NCI-H146 (cell line): Measurements from ENCODE around the gene MAGT1.
"Not testable (repeated sequence)": the region's sequence is repeated elsewhere in the genome, so short reads cannot be mapped to it uniquely, and the experiment has no call there.

ENCODE experiments used
- DNase-seq: peaks from one replicate; lab custom pipeline; 2025; lab: John Stamatoyannopoulos, UW

The MAGT1 gene

DNA sequence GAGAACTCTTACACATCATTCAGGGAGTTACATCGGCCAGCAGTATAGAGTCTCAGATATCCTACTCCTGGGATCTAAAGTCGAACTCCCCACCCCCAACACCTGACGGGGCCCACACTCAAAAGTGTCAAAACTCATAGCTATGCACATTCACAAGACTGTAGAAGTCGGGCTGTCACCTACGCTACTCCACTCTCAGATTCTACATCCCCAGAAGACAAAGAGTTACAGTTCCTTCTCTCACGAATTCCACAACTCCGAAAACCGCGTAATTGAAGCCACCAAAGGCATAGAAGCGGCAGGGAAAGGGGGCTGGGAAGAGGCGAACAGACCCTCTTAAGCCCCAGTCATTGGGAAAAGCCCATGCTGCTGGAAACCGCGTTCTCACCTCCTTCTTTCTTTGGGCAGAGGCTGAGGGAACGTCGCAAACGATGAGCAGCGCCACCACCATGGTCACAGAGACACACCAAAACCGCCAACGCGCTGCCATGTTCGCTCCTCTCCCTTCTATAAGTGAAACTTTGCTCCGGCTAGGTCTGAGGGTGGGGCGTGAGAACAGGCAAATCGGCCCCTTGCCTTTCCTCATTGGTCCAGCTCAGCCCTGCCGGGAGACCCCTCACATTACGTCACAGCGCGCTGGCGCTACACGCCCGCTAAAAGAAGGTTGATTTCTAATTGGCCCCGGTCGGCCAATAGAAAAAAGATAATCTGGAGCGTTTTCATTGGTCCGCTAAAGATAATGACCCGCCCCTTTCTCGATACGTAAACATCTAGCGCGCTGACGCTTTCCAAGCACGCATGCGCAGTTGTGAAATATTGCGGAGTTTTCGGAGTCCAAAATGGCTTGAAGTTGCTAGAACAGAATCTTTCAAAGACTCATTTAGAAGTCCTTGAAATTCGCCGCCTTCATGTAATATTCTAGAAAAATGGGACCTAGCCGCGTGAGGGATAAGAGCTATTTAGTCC is at the start of gene MAGT1:
TSS of gene MAGT1 (minus strand) at position 515 of the 966 bp plus-strand sequence. CDS start at position 490, 25 bp downstream.
- peak; percentile 97 for DNase-seq

DNA sequence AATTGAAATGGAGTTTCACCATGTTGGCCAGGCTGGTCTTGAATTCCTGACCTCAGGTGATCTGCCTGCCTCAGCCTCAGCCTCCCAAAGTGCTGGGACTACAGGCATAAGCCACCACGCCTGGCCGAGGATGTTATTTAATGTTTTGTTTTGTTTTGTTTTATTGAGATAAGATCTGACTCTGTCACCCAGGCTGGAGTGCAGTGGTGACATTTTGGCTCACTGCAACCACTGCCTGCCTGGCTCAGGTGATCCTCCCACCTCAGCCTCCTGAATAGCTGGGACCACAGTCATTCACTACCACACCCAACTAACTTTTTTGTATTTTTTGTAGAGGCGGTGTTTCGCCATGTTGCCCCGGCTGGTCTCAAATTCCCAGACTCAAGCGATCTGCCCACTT is 49.8 kb upstream of the MAGT1 start:
- DNase-seq, result not testable (repeated sequence)

DNA sequence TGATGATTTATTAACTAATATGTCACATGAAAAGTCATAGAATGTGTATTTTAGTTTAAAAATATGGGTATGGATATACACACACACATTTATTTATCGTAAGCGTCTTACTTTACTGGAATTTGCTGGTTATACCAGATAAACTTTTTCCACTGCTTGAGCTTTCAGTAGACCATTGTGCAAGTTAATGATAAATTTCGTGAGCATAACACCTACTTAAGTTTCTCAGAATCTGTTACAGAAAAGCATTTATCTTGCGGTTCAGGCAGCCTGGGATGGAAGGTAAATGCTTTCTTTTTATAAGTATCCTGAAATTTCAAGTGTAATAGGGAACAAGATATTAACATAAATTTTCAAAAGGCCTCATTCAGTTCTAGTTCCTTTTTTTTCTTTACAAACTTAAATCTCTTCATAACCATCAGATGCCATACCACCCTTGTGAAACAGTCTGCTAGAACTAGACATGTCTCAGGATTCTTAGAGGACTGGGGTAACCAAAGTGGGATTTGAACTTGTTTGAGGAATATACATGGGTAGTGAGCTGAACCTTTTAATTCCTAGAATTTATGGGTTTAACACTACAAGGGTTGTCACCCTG is 42.9 kb upstream of the MAGT1 start:
- no peak for DNase-seq

DNA sequence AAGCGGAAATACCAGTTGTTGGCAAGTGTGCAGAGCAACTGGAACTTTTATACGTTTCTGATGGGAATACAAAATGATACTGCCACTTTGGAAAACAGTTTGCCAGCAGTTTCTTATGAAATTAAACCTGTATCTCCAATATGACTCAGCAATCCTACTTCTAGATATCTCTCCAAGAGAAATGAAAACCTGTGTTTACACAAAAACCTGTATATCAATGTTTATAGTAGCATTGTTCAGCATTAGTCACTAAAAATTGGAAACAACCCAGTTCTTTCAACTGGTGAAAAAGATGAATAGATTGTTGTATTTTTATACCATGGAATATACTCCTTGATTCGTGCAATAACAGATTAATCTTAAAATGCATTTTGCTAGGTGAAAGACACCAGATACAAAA is 42.1 kb upstream of the MAGT1 start:
- no peak for DNase-seq

DNA sequence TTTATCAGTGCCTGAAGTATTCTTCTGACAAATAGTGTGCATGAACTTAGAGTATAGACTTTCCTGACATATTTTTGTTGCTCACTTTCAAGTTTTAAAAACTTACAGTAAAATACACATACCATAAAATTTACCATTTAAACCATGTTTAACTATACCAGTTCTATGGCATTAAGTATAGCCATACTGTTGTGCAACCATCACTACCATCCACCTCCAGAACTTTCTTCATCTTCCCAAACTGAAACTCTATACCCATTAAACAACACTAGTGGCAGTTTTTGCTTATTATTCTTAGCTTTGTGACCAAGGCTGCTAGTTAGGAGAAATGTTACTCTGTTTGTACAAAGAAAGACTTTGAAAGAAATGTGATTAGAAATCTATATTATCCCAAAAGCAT is 41.1 kb upstream of the MAGT1 start:
- no peak for DNase-seq

DNA sequence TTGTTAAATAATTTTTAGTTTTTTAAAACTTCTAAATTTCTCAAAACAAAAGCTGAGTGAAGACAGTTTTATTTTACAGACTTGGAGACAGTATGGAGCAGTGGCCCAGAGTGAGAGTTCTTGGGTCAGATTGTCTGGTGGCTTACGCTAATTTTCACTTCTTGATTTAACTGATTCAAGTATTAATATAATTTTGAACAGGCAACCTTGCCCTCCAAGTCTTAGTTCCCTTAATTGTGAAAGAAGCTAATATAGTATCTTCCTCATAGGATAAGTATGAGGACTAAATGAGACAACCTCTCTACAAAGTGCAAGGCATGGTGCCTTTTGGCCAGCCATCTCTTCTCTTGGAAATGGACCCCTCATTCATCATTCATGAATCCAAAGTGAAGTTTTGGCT is 40.7 kb upstream of the MAGT1 start:
- DNase-seq, result no peak

DNA sequence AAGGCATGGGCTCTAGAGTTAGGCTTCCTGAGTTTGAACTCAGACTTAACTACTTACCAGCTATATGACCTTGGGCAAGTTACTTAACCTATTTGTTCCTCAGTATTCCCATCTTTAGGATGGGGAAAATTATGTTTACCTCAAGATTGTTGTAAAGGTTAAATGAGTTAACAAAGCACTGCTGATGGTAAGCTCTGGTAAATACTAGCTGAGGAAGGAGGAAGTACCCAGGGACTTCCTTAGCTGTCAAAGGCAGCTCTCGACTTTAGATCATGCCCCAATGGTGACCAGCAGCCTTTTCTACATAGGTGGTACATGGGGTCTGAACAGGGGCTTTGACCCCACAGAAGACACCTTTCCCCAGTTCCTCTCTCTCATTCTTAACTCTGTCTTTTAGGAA is 35.3 kb upstream of the MAGT1 start:
- no peak for DNase-seq

DNA sequence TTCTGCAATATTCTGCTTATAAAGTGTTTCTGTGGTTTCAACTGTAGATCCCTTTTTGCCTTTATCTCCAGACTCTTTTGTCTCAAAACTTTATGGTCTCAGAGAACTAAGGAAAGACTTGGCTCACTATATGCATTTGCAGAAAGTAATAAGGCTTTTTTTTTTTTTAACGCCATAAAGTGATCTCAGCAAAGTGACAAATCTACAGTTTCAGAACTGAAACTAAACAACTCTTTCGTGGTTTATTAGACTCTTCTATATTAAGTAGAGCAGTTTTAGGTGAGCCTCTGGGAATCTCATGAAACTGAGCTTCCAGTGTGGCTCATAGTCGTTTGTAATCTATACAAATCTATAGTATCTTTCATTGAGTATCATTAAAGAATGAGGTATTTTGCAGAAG is 30.5 kb upstream of the MAGT1 start:
- no peak for DNase-seq

DNA sequence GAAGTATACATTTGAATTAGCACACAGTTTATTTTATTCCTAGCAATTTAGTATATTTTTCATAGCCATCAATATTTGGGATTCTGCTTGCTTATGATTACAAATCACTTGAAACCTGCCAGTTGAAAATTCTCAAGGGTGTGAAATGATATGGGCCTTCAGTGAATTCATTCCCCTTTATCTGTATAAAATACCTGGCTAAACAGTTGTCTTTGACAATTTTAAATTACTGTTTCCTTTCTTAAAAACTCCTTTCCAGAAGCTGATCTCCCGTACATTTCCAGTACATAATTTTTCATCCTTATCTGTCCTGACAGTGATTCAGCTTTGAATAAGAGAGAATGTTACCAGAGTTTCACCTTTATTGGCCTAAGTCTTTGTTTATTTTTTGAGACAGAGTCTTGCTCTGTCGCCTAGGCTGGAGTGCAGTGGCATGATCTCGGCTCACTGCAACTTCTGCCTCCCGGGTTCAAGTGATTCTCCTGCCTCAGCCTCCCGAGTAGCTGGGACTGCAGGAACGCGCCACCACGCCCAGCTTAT is 29.2 kb upstream of the MAGT1 start:
- DNase-seq, result no peak

DNA sequence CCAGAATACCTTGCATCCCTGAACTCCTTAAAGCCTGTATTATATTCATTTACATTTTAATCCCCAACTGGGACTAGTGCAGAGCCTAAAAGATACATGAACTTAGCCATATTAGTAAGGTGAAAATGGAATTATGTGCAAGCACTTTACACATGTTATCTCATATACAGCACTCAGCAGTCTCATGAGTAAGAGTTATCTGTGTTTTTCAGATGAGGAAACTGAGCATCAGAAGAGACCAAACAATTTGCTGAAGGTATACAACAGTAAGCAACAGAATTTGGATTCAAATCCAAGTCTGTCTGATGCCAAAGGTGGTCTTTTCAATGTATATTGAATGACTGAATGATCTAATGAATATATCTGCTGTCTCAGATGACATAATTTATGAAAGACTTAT is 27.6 kb upstream of the MAGT1 start:
- DNase-seq, result no peak

DNA sequence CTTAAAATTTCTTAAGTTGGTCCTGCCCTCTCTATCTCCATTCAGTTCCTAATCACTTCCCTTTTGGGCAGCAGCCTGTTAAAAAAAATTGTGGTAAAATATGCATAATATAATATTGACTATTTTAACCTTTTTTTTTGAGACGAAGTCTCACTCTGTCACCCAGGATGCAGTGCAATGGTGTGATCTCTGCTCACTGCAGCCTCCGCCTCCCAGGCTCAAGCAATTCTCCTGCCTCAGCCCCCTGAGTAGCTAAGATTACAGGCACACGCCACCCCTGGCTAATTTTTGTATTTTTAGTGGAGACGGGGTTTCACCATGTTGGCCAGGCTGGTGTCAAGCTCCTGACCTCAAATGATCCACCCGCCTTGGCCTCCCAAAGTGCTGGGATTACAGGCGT is 24.1 kb upstream of the MAGT1 start:
- not testable (repeated sequence) for DNase-seq

DNA sequence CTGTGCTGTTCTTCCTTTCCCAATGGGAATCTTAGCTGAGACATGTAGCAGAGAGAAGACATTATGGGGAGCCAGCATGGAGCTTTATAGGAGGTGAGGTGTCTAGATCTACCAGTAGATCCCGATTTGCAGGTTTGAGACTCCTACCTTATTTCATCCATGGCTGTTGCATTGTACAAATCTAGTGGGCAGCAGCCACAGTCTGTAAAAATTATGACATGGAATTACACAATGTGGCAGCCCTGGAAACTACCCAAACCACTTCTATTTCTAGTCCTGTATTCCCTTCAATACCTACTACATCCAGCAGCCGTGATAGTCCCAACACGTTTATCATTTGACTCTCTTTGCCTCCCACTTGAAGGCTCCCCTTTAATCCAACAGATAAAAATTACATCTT is 23.3 kb upstream of the MAGT1 start:
- no peak for DNase-seq

DNA sequence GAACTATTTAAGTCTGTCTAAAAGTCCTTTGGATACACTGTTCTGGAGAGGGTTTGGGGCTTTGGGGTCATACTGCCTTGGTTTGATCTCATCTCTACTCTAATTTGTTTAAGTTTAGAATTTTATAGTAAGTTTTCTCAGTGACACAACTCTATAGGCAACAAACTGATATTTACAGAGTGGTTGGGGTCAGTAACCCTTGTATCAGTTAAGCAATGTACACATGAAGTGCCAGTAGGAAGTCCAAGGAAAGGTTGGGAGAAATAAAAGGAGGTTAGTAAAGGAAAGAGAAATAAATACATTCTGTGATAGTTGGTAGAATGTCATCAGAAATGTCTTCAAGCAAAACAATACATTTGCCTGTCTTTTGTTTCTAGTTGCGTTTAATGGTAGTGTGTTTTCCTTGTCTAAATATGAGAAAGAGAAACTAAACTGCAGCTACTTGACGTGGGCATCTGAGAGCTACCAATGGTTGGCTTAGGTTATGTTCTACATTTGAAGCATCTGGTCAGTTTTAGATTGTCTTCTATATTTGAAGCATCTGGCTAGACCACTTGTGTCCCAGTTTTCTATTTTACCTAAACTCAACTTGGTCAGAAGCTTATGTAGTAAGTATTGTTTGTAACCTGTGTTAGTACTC is 22.2 kb upstream of the MAGT1 start:
- no peak for DNase-seq

DNA sequence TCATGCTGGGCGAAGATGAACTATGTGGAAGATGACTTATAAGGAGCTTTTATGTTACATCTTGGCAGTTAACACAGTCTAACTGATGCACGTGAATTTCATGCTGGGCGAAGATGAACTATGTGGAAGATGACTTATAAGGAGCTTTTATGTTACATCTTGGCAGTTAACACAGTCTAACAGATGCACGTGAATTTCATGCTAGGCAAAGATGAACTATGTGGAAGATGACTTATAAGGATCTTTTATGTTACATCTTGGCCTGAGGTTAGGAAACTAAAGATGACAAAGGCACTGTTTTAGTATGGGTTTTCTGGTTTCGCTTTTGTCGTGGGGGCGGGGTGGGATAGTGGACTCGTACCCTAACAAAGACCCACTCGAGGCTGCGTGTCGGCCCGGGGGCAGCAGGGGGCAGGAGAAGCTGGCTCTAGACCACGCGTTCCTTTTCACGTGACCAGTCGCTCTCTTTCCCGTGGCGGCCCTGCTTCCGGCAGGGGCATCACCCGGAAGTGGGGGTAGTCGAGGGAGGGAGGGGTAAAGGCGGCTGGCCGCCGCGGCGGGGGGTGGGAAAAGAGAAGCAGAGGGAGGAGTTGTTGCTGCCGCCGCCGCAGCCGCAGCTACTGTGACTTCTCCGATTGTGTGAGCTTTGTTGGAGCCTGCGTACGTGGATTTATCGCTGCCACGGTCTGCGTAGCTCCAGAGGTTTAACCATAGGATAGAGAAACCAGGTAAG is 15.0 kb upstream of the MAGT1 start, which contains the start of gene ATP7A:
TSS of gene ATP7A (plus strand) at position 586 of the 733 bp plus-strand sequence. CDS start 60,949 bp downstream, outside the sequence.
- peak; percentile 94 for DNase-seq

DNA sequence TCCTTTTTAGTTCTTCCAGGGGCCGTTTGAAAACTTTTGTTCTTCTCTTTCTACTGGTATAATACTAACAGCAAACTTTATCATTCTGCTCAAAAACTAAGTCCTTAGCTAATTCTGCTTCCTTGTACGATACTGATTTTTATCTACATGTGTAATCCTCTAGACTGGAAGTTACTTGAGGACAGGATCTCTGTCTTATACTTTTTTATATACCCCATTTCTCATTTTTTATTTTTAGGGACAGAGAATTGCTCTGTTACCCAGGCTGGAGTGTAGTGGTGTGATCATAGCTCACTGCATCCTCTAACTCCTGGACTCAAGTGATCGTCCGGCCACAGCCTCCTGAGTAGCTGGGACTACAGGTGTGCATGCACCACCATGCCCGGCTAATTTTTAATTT is 6.3 kb upstream of the MAGT1 start:
- DNase-seq, result no peak

DNA sequence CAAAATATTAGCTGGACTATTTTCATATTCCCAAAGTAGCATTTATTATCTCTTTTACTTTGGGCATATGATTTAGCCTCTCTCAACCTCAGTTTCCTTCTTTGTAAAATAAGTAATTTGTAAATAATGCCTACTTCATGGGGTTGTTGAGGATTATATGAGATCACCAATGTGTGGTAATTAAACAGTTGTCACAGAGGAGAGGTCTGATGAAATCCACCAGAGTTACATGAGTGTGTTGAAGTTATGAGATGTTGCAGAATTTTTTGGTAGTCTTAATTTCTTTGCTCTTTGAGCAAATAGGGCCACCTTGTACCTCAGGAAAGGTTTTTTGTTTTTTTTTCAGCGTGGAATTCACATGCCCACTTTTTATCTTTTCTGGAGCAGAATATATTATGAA is 5.5 kb upstream of the MAGT1 start:
- DNase-seq, result no peak

DNA sequence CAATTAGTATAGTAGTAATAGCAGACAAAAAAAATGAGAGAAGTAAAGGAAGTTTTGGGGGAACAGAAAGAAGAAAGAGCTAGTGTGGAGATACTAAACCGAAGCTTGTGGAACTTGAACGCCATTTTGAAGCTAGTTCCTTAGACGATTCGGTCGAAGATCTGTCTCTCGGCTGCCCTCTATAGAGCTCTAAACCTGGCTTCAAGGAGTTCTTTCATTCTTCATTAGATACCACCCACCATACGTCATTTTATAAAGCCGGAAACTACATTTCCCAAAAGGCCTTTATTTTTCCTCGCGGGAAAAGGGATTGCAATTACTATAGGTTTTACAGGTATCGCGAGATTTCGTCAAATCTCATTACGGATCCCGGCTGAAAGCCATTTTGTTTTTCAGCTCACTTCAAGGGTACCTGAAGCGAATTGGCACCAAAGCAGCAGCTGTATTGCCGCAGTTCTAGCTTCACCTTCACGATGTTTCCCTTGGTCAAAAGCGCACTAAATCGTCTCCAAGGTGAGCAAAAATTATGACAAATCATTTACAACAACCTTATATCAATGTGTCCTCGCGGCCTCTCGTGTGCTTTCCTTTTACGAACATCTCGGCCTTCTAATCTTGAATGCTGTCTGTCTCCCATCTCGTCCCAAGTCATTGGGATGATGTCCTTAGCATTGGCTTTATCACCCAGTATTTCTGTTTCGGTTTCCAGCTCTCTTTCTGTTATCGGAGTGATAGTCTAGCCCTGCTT is 4.0 kb upstream of the MAGT1 start, which contains the start of gene COX7B:
TSS of gene COX7B (plus strand) at position 388 of the 748 bp plus-strand sequence. CDS start at position 474, 86 bp downstream.
- peak; percentile 96 for DNase-seq

DNA sequence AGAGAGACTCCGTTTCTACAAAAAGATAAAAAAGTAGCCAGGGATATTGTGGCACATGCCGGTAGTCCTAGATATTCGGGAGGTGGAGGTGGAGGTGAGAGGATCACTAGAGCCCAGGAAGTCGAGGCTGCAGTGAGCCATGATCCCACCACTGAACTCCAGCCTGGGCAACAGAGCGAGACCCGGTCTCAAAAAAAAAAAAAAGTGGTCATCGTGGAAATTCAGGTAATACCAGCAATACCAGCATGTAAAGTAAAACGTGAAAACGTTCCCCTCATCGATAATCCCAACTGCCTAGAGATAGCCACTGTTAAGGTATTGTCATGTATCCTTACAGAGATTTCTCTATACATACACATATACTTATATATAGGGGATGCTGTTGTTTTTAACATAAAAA is 1.5 kb downstream of the MAGT1 start:
- no peak for DNase-seq

DNA sequence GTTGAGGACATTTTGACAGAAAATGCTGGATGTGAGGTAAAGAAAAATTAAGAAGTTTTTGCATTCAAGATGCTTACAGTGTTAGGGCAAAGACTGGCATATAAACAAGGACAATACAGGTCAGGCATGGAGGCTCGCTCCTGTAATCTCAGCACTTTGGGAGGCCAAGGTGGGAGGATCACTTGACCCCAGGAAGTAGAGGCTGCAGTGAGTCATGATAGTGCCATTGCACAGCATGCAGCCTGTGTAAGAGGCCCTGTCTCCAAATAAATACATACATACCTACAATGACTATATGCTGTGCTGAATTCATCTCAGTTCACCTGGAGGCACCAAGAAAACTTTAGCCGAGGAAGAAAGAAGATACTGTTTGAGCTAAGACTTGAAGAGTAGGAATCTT is 2.3 kb downstream of the MAGT1 start:
- DNase-seq, result no peak

DNA sequence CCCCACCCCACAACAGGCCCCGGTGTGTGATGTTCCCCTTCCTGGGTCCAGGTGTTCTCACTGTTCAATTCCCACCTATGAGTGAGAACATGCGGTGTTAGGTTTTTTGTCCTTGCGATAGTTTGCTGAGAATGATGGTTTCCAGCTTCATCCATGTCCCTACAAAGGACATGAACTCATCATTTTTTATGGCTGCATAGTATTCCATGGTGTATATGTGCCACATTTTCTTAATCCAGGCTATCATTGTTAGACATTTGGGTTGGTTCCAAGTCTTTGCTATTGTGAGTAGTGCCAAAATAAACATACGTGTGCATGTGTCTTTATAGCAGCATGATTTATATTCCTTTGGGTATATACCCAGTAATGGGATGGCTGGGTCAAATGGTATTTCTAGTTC is 13.8 kb downstream of the MAGT1 start:
- DNase-seq, result not testable (repeated sequence)

DNA sequence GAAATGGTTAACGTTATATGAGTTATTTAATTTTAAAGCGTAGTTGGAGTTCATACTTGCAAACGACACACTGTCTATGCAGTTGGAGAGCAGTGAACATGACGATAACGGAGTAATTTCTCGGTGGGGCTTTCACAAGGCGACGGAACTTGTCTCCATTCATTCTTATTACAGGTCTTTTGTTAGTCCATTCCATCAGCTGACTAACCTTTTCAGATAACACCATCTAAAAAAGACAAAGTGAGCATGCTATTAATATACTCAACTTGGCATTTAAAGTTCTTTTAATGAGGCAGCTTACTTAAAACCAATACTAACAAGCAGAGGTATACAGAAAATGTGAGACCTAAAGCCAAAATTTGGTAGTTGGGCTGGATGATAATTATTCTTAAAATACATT is 19.9 kb downstream of the MAGT1 start:
- no peak for DNase-seq
